HepG2 (cell line): ENCODE measurements around the gene PDP2. TPM values are rescaled to one million over a fixed set of nuclear protein-coding genes. Genes with fewer than 3 reads are reported as not detected.

Source experiments
- CCAR2 ChIP-seq: fragments of 200-400 bp; formaldehyde crosslinking; optimal IDR thresholded peaks from 2 replicates; pipeline ENCODE3; 2018; ENCODE audit warnings: low read depth, mild to moderate bottlenecking, low read length, moderate library complexity
- FOXP4 ChIP-seq: sonication (generic); formaldehyde crosslinking; IDR thresholded peaks from 2 replicates; pipeline ENCODE4 v1.4.0; 2020; ENCODE audit warnings: missing genetic modification reagents
- GZF1 ChIP-seq: sonication (generic); formaldehyde crosslinking; IDR thresholded peaks from 2 replicates; pipeline ENCODE4 v1.5.1; 2020; ENCODE audit warnings: mild to moderate bottlenecking, missing genetic modification reagents
- KAT2B ChIP-seq: fragments of 150-350 bp; IDR thresholded peaks from 2 replicates; pipeline ENCODE4 v1.6.1; 2014; ENCODE audit warnings: low read depth, low read length, borderline replicate concordance
- MAFG ChIP-seq: sonication (generic); formaldehyde crosslinking; IDR thresholded peaks from 2 replicates; pipeline ENCODE4 v1.5.1; 2020; ENCODE audit warnings: mild to moderate bottlenecking, missing genetic modification reagents
- POLR2AphosphoS5 ChIP-seq: IDR thresholded peaks from 2 replicates; pipeline ENCODE4 v1.6.1; 2012; ENCODE audit warnings: low read depth, low read length
- SALL1 ChIP-seq: sonication (generic); formaldehyde crosslinking; IDR thresholded peaks from 2 replicates; pipeline ENCODE4 v1.8.0; 2022; ENCODE audit warnings: mild to moderate bottlenecking, missing genetic modification reagents
- ZBED4 ChIP-seq: sonication (generic); formaldehyde crosslinking; IDR thresholded peaks from 2 replicates; pipeline ENCODE4 v1.4.0; 2020; ENCODE audit warnings: missing genetic modification reagents, borderline replicate concordance
- ZBTB10 ChIP-seq: sonication (generic); formaldehyde crosslinking; IDR thresholded peaks from 2 replicates; pipeline ENCODE4 v1.4.0; 2020; ENCODE audit warnings: missing genetic modification reagents, borderline replicate concordance
- ZFP91 ChIP-seq: sonication (generic); formaldehyde crosslinking; IDR thresholded peaks from 2 replicates; pipeline ENCODE4 v1.9.0; 2022; ENCODE audit warnings: missing genetic modification reagents, mild to moderate bottlenecking, borderline replicate concordance
- ZFY ChIP-seq: sonication (generic); formaldehyde crosslinking; IDR thresholded peaks from 2 replicates; pipeline ENCODE4 v1.4.0; 2020; ENCODE audit warnings: missing genetic modification reagents
- ZNF800 ChIP-seq: sonication (generic); formaldehyde crosslinking; IDR thresholded peaks from 2 replicates; pipeline ENCODE4 v1.4.0; 2020; ENCODE audit warnings: missing genetic modification reagents
- ZNF816 ChIP-seq: sonication (generic); formaldehyde crosslinking; IDR thresholded peaks from 2 replicates; pipeline ENCODE4 v1.8.0; 2022; ENCODE audit warnings: missing genetic modification reagents, mild to moderate bottlenecking, borderline replicate concordance
- ZNF83 ChIP-seq: sonication (generic); formaldehyde crosslinking; IDR thresholded peaks from 2 replicates; pipeline ENCODE4 v1.4.0; 2020; ENCODE audit warnings: missing genetic modification reagents, mild to moderate bottlenecking, borderline replicate concordance
- ZSCAN12 ChIP-seq: sonication (generic); formaldehyde crosslinking; IDR thresholded peaks from 2 replicates; pipeline ENCODE4 v1.9.0; 2021; ENCODE audit warnings: mild to moderate bottlenecking, missing genetic modification reagents
- polyA plus RNA-seq, 8 experiments: library from polyadenylated mRNA; depleted of rRNA in 3 of 8; stranded (reverse) in 7 of 8; unstranded in 1 of 8; fragments of >200 nt; fragmentation: Illumina TruSeq in 4 of 8; extraction: Trizol in 4 of 8; gene quantifications; 2 replicates each; pipeline versions ENCODE4 v1.2.1 to v1.2.3, GENCODE V29; 2011 to 2016; ENCODE audit warnings: low read depth in 4 of 8, missing spikeins in 1 of 8, mixed read lengths in 1 of 8; ENCODE audit not compliant: insufficient read depth in 1 of 8
- total RNA-seq, 5 experiments: library from RNA; depleted of rRNA; stranded (reverse); fragments of >200 nt; fragmentation: Illumina TruSeq; extraction: Trizol; gene quantifications; 2 replicates each; pipeline ENCODE4 v1.2.3, GENCODE V29; 2016; ENCODE audit warnings: low read depth in 1 of 5

PDP2 gene
- total and polyA plus RNA-seq, 2 of the 13 experiments (the other 11 are each of a cell fraction or from before 2014, with no cell fraction given): 12.8 to 15.8 TPM

GRCh38 chr16:66844342-66845079, 35.8 kb upstream of the PDP2 start, which contains the start of gene CA7 (continued):
- no peak for TF ChIP-seq ZBED4
- TF ChIP-seq ZFY: peak; percentile 35; the same call in 1 of the 2 replicates
- TF ChIP-seq ZBTB10 (CRISPR knock-in tag): peak; percentile 65; the same call in 1 of the 2 replicates
- TF ChIP-seq CCAR2: no peak
- TF ChIP-seq ZNF83 (CRISPR knock-in tag): peak; percentile 61; the same call in 1 of the 2 replicates
- 0 out of 2 replicates have a peak, but pooled peaks have one; percentile 28 for TF ChIP-seq GZF1 (CRISPR knock-in tag)
- no peak for TF ChIP-seq KAT2B
- TF ChIP-seq ZFP91 (CRISPR knock-in tag): peak; percentile 26; the same call in 1 of the 2 replicates
- TF ChIP-seq FOXP4 (CRISPR knock-in tag): 0 out of 2 replicates have a peak, but pooled peaks have one; percentile 11
- no peak for TF ChIP-seq POLR2AphosphoS5
- TF ChIP-seq ZNF816 (CRISPR knock-in tag): no peak
- no peak for TF ChIP-seq MAFG (CRISPR knock-in tag)
- TF ChIP-seq SALL1: 0 out of 2 replicates have a peak, but pooled peaks have one; percentile 24
- TF ChIP-seq ZSCAN12 (CRISPR knock-in tag): no peak
- peak; percentile 88 for TF ChIP-seq ZNF800 (CRISPR knock-in tag)
